Calu3 (cell line): ENCODE results near the gene ZNF407. TPM values are rescaled to one million over a fixed set of nuclear protein-coding genes. Genes with fewer than 3 reads are reported as not detected.

Experiments
- BruUV-seq: library from RNA; stranded (reverse); fragments of 400-500 nt; replicated peaks from 2 replicates; lab custom pipeline; 2021; lab: Mats Ljungman, UMichigan
- CTCF ChIA-PET: fragments of 300-600 bp; sonication (Branson Sonifier 250); formaldehyde crosslinking; loops from one replicate; lab custom pipeline; 2022; ENCODE audit warnings: antibody characterized with exemption; lab: Charles Lee
- DNase-seq: peaks from one replicate; pipeline ENCODE4 v3.0.0; 2022
- H3K27ac Mint-ChIP-seq: one replicate; pipeline ENCODE4 v1.8.0; 2022; ENCODE audit warnings: mixed read lengths; ENCODE audit not compliant: unreplicated experiment
- H3K27me3 Mint-ChIP-seq: one replicate; pipeline ENCODE4 v1.8.0; 2022; ENCODE audit warnings: mixed read lengths; ENCODE audit not compliant: unreplicated experiment
- H3K36me3 Mint-ChIP-seq: one replicate; pipeline ENCODE4 v1.8.0; 2022; ENCODE audit warnings: mild to moderate bottlenecking, moderate library complexity, mixed read lengths; ENCODE audit not compliant: insufficient read depth, unreplicated experiment
- H3K4me1 Mint-ChIP-seq: one replicate; pipeline ENCODE4 v1.8.0; 2022; ENCODE audit warnings: mild to moderate bottlenecking, low read depth, mixed read lengths; ENCODE audit not compliant: unreplicated experiment
- H3K4me3 Mint-ChIP-seq: one replicate; pipeline ENCODE4 v1.8.0; 2022; ENCODE audit warnings: mild to moderate bottlenecking, low read depth, moderate library complexity, mixed read lengths; ENCODE audit not compliant: unreplicated experiment
- H3K9me3 Mint-ChIP-seq: one replicate; pipeline ENCODE4 v1.8.0; 2022; ENCODE audit warnings: low read depth, mixed read lengths; ENCODE audit not compliant: unreplicated experiment
- CTCF ChIP-seq: fragments of 200-600 bp; IDR thresholded peaks from one replicate; pipeline ENCODE4 v1.8.0; 2022; ENCODE audit warnings: antibody characterized with exemption; ENCODE audit not compliant: unreplicated experiment
- intact Hi-C: fragments of 100-400 bp; cut with micrococcal nuclease; formaldehyde crosslinking; loops from one replicate; pipeline ENCODE4 v1.10.0; 2022; ENCODE audit not compliant: unreplicated experiment
- total RNA-seq: library from RNA; stranded (reverse); gene quantifications from 2 replicates; pipeline ENCODE4 v1.2.3, GENCODE V29; 2022

The ZNF407 gene
- total RNA-seq, 1 experiment from 2014 or later: 17.4 TPM

- no peak for TF ChIP-seq CTCF
- no peak for DNase-seq
- CTCF ChIA-PET: no interaction called here
- H3K4me1 Mint-ChIP-seq: no peaks in the 10 kb centered on the region
- H3K9me3 Mint-ChIP-seq: no peaks in the 10 kb centered on the region
- H3K27ac Mint-ChIP-seq: no peak overlapping the region
- no TSS peak for BruUV-seq
- no peaks in the 10 kb centered on the region for H3K27me3 Mint-ChIP-seq
- no peaks in the 10 kb centered on the region for H3K36me3 Mint-ChIP-seq
- no peak overlapping the region for H3K4me3 Mint-ChIP-seq
- intact Hi-C loops: no loop called here
These were observed 280.6 kb downstream of the ZNF407 start for GRCh38 chr18:74878267-74878666.

GRCh38 chr18:74880706-74881278 lies 283.1 kb downstream of the ZNF407 start:
- no peaks in the 10 kb centered on the region for H3K4me1 Mint-ChIP-seq
- CTCF ChIA-PET: no interaction called here
- TF ChIP-seq CTCF: no peak
- no TSS peak for BruUV-seq
- no peak for DNase-seq
- H3K4me3 Mint-ChIP-seq: no peak overlapping the region
- intact Hi-C loops: no loop called here
- no peaks in the 10 kb centered on the region for H3K27me3 Mint-ChIP-seq
- no peaks in the 10 kb centered on the region for H3K9me3 Mint-ChIP-seq
- H3K27ac Mint-ChIP-seq: no peak overlapping the region
- no peaks in the 10 kb centered on the region for H3K36me3 Mint-ChIP-seq

- no peaks in the 10 kb centered on the region for H3K27me3 Mint-ChIP-seq
- CTCF ChIA-PET: no interaction called here
- TF ChIP-seq CTCF: no peak
- intact Hi-C loops: loop anchor here (10.0 kb wide), 1 partner anchor 323 kb away; the partner anchor contains the start of gene TSHZ1
- no peaks in the 10 kb centered on the region for H3K36me3 Mint-ChIP-seq
- no peaks in the 10 kb centered on the region for H3K4me1 Mint-ChIP-seq
- BruUV-seq: no TSS peak
- no peak overlapping the region for H3K4me3 Mint-ChIP-seq
- H3K9me3 Mint-ChIP-seq: no peaks in the 10 kb centered on the region
- DNase-seq: no peak
- H3K27ac Mint-ChIP-seq: no peak overlapping the region
These were observed 294.5 kb downstream of the ZNF407 start for GRCh38 chr18:74892066-74892627.

DNA sequence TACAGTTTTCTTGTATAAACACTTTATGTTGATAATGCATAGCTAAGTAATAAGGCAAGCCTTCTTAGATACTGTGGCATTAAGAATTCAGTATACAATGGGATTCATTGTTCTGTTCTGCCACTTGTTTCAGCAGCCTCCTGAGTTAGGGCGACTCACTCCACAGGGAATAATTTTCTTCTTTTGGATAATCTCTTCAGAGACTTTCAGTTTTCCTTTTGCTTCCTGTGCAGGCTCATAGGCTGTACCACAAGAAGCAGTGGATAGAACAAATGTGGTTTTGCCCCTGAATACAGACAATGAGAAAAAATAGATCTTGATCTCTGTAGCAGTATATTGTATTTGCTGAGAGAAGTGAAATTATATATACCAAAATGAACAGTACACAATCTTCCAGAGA lies 298.0 kb downstream of the ZNF407 start:
- H3K4me3 Mint-ChIP-seq: no peak overlapping the region
- no peak overlapping the region for H3K27ac Mint-ChIP-seq
- H3K4me1 Mint-ChIP-seq: no peaks in the 10 kb centered on the region
- no peak for DNase-seq
- intact Hi-C loops: loop anchor here (1.0 to 10.0 kb wide), 5 partner anchors 69 to 584 kb away; partner anchors contain the start of gene TSHZ1
- TF ChIP-seq CTCF: no peak
- no TSS peak for BruUV-seq
- CTCF ChIA-PET: interaction anchor here (0.8 kb wide), 1 partner anchor 146 kb away, joined by 3 read pairs; no protein-coding TSS in a partner anchor
- H3K9me3 Mint-ChIP-seq: no peaks in the 10 kb centered on the region
- no peaks in the 10 kb centered on the region for H3K27me3 Mint-ChIP-seq
- no peaks in the 10 kb centered on the region for H3K36me3 Mint-ChIP-seq
